T-helper 1 cell treated with Interleukin-12 subunit alpha and Interleukin-12 subunit beta and Interleukin-4 antibody, amounts not matched to agents 30 ng/mL and 1 ng/mL, for 36 hours (primary cell): ENCODE measurements around the gene KLHL29. TPM values are rescaled to one million over a fixed set of nuclear protein-coding genes. Genes with fewer than 3 reads are reported as not detected.

ENCODE experiments used
- intact Hi-C: fragments of 100-400 bp; cut with micrococcal nuclease; formaldehyde crosslinking; loops from one replicate; pipeline ENCODE4 v1.15.1; 2024
- total RNA-seq: library from RNA; stranded (reverse); gene quantifications from 2 replicates; pipeline ENCODE4 v1.2.3, GENCODE V29; 2022

Gene KLHL29
- total RNA-seq, 1 donor from 2014 or later: 2.2 TPM

DNA sequence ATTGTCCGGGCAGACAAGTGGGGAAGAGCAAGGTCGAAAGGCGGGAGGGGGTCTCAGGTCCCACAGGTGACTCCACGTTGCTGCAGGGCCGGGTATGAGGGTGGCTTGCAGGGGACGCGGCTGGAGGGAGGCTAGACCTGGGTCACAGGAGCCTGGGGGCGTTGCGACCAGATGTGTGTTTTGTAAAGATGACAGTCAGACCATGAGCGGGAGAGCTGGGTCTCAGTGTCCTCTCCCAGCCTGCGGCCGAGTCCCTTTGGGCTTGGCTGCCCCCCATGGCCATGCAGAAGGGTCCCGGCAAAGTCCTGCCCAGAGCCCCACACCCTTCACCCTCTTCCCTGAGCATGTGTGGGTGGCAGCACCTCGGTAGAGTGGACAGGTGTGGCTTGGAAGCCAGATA, 302.7 kb downstream of the KLHL29 start:
- intact Hi-C loops: no loop called here

DNA sequence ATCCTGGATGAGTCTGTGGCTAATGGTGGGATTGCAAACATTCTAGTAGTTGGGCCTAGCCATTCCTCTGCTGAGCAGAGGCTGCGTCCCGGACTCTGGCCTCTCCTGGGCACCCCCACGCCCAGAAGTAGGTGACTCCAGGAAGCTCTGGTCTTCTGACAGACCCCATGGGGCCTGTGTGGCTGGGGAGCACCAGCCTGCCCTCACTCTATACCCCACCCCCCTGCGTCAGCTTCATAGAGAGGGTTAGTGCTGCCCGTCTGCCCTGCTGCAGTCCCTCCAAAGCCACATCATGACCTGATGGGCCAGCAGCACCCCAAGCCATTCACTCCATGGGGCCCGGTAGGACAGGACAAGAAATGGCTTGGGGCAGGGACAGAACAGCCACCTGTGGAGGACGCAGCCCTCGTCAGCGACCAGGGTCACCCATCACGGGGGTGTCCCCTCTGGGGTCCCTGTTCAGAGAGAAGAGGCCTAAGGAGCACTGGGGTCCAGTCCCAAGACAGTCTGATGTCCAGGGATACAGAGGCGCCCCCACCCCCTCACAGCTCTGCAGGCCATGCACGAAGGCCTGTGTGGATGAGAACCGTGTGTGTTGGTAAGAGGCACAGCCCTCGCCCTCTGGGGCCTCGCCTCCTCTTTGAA, 303.6 kb downstream of the KLHL29 start:
- intact Hi-C loops: no loop called here

DNA sequence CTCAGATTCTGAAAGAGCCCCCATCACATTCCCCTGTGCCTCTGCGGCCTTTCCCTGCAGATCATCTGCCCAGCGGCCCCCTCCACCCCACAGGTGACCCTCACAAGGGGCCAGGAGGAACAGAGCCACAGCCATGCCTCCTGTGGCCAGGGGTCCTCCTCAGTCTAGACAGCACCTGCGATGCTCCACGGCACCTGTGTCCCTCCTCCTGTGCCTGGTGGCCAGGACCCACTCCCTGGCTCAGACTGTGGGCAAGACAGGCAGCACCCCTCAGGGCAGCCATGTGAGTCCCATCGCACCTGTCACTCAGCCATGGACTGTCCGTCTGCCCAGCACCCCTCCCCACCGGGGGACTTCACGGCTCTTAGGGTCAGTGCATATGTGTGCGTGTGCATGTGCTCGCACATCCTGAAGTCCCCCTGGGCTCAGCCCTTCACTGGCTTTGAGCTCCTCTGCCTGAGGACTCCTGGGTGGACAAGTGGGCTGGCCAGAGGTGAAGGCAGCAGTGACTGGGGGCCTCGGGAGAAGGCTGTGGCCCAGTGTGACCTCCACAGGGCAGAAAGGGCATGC, 304.2 kb downstream of the KLHL29 start:
- intact Hi-C loops: no loop called here

DNA sequence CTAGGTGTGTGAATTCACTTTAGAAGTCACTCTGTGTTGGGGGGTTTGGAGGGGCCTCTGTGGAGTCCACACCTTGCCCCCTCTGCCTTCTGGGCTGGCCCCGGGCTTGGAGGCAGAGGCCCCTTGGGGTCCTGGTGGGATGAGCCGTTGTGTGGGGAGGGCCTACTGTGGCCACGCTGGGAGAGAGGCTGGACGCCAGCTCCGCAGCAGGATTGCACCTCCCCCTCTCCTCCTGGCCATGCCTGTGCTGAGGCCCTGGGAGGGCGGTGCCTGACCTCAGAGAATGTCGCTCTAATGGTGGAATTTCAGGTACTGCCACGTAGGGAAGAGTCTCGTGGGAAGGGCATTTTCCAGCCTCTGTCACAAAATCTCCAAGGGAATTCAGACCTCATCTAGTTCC, 304.9 kb downstream of the KLHL29 start:
- intact Hi-C loops: no loop called here

DNA sequence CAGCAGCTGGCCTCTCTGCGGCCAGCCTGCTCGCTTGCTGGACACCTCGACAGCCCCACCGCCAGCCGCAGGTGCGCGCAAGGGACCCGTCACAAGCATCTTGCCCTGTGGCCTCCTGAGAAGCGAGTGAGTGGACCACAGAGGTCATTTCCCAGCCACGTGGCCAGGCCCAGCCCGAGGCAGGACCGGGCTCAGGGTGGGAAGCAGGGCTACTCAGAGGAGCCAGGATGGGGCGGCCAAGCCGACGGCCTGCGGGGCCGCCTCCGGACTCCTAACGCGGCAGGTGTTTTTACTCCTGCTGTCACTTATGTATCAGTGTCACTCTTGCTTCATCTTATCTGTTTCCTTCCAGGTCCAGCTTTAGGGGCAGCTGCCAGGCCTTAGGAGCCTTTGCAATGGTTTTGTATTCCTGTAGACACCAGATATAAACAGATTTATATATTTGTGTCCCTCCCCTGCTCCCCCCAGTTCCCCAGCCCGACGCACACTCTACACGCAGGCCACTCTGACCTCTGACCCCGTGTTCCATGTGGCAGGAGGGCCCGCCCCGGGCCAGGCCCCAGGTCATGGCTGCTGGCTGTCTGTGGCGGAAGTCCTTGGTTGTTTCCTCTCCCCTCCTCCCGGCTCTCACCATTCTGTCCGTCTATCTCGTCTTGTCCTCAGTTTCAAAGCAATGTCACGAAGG, 305.6 kb downstream of the KLHL29 start:
- intact Hi-C loops: no loop called here

DNA sequence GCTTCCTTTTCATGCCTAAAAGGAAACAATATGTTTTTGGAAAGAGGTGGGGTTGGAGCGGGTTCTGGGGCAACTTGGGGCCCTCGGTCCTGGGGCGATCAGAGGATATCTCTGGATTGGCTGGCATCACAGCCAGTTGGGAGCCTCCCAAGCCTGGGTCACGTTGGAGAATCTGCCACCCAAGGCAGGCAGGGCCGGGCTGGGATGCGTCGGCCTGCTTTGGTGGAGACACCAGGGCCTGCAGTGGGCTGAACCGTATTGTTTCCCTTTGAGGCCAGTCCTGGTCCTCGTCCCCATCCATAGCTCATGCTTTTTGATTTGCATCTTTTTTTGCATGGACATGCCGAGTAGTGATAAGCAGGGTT, 306.1 kb downstream of the KLHL29 start:
- intact Hi-C loops: no loop called here

DNA sequence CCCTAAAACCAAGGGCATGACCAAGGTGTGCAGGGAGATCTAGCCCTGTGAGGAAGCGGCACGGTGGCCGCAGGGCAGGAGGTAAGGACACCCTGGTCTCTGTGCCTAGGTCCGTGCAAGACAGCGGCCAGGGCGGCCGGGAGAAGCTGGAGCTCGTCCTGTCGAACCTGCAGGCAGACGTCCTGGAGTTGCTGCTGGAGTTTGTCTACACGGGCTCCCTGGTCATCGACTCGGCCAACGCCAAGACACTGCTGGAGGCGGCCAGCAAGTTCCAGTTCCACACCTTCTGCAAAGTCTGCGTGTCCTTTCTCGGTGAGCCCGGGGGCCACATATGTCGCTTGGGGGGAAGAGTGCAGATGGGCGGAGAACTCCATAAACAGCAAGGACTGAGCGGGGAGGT, 306.6 kb downstream of the KLHL29 start:
- intact Hi-C loops: no loop called here

DNA sequence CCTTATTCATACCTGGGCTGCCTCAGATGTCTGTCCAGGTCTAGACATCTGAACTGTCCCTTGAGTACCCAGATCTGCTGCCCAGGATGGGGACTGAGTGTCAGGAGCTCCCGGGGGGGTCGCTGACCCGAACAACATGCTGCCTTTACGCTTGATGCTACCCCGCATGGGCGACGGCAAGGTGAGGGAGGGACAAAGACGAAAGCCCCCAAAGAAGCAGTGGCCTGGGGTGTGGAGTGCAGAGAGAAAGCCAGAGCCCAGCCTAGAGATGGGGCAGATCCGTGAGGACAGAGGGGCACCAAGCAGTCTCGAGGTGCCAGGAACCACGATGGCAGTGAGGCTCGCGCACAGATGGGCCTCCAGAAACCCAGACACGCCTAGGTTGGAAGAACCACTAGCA, 307.3 kb downstream of the KLHL29 start:
- intact Hi-C loops: no loop called here

DNA sequence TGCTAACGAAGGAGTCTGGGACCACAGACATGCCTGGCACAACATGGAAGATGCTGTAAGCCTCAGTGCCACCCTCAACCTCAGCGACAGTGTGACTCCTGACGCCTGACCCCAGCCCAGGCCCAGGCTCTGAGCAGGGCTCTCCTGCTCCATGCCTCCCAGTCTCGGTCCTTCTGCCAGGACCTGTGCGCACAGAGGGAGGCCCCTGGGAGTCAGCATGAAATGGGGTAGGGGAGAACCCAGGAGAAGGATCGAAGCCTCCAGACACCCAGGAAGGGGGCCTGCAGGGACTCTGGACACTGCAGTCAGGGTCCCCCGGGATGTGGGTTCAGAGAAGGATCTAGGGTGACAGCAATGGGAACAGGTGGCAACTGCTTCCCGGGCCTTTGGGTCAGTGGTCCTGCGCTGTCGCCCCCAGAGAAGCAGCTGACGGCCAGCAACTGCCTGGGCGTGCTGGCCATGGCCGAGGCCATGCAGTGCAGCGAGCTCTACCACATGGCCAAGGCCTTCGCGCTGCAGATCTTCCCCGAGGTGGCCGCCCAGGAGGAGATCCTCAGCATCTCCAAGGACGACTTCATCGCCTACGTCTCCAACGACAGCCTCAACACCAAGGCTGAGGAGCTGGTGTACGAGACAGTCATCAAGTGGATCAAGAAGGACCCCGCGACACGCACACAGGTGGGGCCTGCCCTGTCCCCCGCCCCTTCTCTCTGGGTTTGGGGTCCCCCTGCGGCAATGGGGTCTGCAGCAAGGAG, 308.0 kb downstream of the KLHL29 start:
- intact Hi-C loops: no loop called here

DNA sequence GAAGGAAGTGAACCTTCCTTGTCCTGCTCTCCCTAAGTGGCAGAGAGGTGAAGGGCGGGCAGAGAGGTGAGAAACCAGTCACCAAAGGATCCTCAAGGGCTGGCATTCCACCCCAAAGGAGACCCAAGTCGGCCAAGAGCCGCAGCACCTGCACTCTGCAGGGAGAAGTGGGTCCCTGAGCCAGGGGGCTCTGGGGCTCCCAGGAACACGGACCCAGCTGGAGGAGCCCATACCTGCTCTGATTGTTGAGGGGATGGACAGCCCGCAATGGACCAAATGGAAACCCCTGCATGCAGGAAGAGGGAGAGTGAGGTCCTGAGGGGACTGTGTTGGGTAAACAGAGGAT, 308.6 kb downstream of the KLHL29 start:
- intact Hi-C loops: no loop called here

DNA sequence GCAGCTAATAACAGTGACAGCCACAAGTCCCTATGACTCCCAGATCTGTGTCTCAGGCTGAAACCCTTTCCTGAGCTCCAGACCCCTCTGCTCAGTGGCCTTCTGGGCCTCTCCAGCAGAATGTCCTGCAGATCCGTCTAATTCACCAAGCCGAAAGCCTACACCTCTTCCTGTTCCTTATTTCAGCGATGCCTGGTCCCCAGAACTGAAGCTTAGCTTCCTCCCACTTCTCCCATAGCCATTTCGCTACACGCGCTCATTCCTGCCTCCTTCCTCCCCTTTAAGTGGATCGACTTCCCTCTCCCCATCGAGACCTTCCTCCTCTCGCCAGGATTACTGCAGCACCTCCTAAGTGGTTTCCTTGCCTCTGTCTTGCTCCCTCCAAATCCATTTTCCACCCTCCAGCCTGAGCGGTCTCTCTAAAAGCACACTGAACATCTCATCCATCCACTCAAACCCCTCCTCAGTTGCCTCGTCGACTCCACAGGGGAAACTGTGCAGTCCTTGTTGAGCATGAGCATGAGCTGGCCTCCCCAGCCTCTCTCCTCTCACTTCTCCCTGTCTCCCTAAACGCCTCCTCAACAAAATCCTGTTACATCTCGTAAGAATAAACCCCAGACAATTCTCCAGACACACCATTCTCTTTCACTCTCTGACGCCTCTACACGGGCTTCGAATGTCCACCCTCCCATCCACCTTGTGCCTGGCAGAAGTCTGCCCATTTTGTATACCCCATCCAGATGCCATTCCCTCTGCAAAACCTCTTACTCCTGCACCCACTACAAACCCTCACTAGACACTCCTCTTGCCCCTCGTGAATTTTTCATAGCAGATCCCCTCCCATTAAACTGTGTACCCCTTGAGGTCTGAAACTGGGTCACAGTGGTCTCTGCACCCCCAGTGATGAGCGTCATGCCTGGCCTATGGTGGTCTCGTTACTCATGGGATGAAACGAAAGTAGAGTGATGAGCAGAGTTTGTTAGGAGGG, 309.4 kb downstream of the KLHL29 start:
- intact Hi-C loops: no loop called here

DNA sequence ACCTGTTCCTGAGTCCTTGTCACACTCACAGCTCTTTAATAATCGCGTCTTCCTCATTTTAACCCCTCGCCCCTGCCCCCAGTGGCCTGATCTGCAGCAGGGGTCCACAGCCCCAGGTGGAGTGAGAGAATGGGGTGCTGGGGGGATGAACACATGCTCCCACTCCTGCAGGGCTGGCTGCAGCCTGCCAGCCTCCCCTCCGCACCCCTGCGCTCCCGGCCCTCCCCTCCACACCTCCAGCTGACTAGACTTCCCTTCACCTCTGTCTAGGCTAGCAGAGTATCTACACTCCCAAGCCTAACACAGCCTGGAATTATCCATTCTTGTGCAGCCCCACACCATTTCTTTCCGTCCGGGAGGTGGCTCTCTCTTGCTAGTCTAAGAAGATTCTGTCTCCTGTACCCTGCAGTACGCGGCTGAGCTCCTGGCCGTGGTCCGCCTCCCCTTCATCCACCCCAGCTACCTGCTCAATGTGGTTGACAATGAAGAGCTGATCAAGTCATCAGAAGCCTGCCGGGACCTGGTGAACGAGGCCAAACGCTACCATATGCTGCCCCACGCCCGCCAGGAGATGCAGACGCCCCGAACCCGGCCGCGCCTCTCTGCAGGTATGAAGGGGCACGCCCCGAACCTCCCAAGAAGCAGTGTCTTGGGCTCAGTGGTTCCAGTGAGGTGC, 310.4 kb downstream of the KLHL29 start:
- intact Hi-C loops: no loop called here

DNA sequence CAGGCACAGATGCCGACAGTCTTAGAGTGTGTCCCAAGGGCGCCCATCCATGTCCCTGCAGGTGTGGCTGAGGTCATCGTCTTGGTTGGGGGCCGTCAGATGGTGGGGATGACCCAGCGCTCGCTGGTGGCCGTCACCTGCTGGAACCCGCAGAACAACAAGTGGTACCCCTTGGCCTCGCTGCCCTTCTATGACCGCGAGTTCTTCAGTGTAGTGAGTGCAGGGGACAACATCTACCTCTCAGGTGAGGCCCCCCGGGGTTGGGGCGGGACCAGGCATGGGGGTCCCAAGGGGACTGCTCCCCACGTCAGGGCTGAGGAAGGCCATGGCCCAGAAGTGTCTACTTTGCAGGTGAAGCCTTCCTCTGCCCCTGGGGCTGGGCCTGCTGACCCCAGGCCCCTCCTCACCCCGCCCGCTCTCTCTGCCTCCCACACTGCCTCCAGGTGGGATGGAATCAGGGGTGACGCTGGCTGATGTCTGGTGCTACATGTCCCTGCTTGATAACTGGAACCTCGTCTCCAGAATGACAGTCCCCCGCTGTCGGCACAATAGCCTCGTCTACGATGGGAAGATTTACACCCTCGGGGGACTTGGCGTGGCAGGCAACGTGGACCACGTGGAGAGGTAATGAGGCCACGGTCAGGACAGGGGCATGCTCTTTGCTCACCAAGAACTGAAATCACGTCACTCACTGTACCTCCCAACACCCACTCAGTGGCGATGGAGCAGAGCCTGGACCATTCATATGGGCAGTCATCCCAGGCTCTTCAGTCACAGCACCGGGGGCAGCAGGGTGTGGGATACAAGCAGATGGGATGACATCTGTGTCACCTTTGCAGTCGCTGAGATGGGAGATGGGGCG, 311.1 kb downstream of the KLHL29 start:
- intact Hi-C loops: no loop called here

DNA sequence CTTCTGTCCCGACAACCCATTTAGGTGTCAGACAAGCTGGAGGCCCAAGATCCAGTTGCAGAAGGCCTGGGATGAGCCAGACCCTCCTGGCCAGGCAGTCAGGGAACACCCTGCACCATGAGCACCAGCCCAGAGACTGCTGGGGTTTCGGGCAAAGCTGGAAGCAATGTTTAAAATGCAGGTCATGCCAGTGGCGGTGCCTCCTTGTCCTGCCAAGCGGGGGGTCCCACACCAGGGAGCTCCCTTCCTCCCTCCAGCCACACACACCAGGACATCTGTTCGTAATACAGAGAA, 311.7 kb downstream of the KLHL29 start:
- intact Hi-C loops: no loop called here

DNA sequence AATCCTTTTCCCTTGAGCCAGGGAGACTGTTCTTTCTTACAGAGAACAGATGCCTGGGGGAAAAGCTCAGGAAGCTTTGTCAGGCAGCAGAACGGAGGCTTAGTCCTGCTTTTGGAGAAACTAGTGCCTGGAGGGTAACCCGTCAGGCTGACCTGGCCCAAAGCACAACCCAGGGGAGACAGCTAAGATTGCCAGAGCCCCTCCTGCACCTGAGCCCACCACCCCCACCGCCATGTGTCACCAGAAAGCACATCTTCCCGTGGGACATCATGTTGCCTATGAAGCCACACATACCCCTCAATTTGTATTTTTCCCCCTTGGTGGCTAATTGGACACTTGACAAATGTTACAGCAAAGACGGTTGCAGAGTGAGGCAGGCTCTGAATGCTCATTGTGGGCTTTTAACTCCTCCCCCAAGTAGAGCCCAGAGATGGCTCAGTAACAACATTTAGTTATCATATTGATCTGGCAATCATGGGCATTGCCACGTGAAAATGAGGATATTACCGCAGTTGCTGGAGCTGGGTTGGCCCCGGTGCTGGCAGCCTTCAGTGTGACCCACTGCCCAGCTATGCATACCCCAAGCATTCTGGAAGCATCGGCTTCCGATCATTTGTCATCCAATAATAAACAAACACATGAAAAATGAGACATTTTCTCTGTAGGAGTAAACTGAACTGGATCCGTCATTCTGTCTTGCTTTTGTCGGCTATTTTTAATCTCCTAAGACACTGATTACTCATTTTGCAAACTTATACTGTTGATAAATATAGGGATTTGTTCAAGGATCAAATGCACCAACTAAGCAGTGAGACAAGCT, 312.5 kb downstream of the KLHL29 start:
- intact Hi-C loops: no loop called here

DNA sequence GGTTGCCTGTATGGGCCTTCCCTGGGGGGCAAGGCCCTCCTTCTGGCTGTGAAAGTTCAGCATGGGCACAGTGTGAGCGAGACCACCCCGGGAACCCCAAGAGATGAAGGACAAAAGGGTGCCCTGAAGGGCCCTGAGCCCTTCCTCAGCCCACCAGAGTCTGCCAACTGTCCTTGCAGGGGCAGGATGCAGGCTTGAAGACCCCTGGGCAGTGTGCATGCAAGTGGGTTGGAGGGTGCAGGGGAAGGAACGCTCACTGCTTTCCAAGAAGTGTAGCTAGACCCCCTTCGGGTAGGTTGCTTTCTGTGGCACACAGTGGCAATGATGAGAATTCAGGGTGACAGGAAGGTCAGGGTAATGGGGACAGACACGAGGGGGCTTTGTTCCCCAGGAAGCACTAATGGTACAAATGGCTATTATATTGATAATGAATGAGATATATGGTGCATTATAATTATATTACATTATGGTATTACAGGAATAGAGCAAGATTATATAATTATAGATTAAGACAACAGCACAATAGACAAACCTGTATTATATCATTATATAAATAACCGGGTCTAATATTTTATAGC, 313.2 kb downstream of the KLHL29 start:
- intact Hi-C loops: no loop called here

DNA sequence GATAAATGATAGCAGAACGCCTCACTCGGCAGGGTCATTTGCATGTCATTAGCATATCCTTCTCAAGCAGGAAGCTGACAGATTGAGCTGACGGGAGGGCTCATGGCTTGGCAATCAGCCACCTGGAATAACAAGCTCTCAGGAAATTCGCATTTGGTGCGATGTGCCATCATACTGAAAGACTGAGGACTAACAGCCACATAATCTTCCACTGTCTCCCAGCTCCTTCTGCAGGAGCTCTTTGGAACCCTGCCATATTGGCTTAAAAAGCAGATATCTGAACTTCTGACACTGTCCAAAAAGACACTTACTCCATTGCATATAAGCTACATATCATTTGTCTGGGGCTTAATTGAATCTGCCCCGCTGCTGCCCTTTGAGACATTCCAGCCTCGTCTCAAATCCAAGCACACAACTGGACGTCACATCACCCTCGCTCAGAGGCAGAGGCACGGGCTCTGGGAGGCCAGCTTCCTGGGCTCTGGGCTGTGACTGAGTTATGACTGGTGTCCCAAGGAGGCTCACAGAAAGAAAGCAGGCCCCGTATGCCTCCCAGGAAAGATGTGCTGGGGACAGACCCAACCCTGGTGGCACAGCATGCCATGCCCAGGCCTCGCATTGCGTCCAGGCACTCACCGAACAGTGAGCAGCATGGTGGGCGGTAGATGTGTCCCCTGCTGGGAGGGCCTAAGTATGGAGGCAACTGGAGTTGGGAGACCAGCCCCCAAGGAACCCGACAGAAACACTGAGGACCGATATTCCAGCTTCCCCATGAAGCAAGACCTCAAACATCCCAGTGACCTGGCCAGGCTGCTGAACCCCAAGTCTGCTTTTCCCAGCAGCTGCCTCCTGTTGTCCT, 314.0 kb downstream of the KLHL29 start:
- intact Hi-C loops: no loop called here

DNA sequence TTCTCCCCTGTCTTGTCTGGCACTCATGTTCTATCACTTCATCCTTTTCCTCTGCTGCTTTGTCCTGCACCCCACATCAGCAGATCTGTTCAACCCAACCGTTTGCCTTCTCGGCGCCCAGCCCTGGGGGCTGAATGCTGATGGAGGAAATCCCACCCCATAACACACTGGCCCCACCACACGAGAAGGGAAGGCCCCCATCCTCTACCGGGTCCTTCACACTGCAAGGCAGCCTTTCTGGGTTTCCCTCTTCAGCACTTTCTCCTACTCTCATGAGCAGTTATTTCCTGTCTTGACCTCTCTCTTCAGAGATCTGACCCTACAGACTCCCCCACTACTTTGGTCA, 314.6 kb downstream of the KLHL29 start:
- intact Hi-C loops: no loop called here
